BE2C (cell line): ENCODE measurements around the gene TRIM13.

ENCODE experiments used
- DNase-seq: peaks from one replicate; pipeline ENCODE4 v3.0.0-alpha.2; 2020
- H3K27me3 ChIP-seq: fragments of 250-450 bp; sonication (Bioruptor Pico); 2 replicates; pipeline ENCODE4 v1.5.1; 2020; ENCODE audit warnings: mild to moderate bottlenecking
- H3K36me3 ChIP-seq: fragments of 250-450 bp; sonication (Bioruptor Pico); 2 replicates; pipeline ENCODE4 v1.5.1; 2020; ENCODE audit warnings: mild to moderate bottlenecking
- H3K4me1 ChIP-seq: fragments of 250-450 bp; sonication (Bioruptor Pico); 2 replicates; pipeline ENCODE4 v1.5.1; 2020
- H3K4me3 ChIP-seq: 2 replicates; pipeline ENCODE4 v1.5.1; 2011; ENCODE audit warnings: low read depth, low read length
- H3K9me3 ChIP-seq: fragments of 250-450 bp; sonication (Bioruptor Pico); 2 replicates; pipeline ENCODE4 v1.5.1; 2020
- CTCF ChIP-seq: IDR thresholded peaks from 2 replicates; pipeline ENCODE4 v1.5.1; 2012; ENCODE audit warnings: mild to moderate bottlenecking, low read depth, low read length

The TRIM13 gene

GRCh38 chr13:50016444-50016843 lies 19.6 kb downstream of the TRIM13 start:
- Histone ChIP-seq H3K4me1 (no peaks in the 10 kb centered on the region), H3K4me3 (no peak overlapping the region), H3K36me3 (peaks cover 23% of the 10 kb centered on the region), H3K27me3 (no peaks in the 10 kb centered on the region), H3K9me3 (no peaks in the 10 kb centered on the region)
- no peak for TF ChIP-seq CTCF
- DNase-seq = no peak

- DNase-seq = no peak
- no peaks in the 10 kb centered on the region for H3K9me3 ChIP-seq
- peaks cover 16% of the 10 kb centered on the region for H3K36me3 ChIP-seq
- no peak overlapping the region for H3K4me3 ChIP-seq
- H3K4me1 ChIP-seq = no peaks in the 10 kb centered on the region
- H3K27me3 ChIP-seq = no peaks in the 10 kb centered on the region
- TF ChIP-seq CTCF = no peak
Observed at GRCh38 chr13:50017819-50018218, 21.0 kb downstream of the TRIM13 start.

- Histone ChIP-seq H3K36me3 (peaks cover 6% of the 10 kb centered on the region), H3K27me3 (no peaks in the 10 kb centered on the region), H3K4me1 (no peaks in the 10 kb centered on the region), H3K4me3 (no peak overlapping the region), H3K9me3 (no peaks in the 10 kb centered on the region)
- no peak for DNase-seq
- TF ChIP-seq CTCF = no peak
Observed at GRCh38 chr13:50025436-50025835, 28.6 kb downstream of the TRIM13 start.

- Histone ChIP-seq H3K4me1 (no peaks in the 10 kb centered on the region), H3K27me3 (no peaks in the 10 kb centered on the region), H3K9me3 (no peaks in the 10 kb centered on the region), H3K36me3 (peaks cover 3% of the 10 kb centered on the region; the same call in 1 of the 2 replicates), H3K4me3 (no peak overlapping the region)
- DNase-seq = no peak
- no peak for TF ChIP-seq CTCF
Observed at GRCh38 chr13:50026788-50027473, 30.1 kb downstream of the TRIM13 start.

GRCh38 chr13:50030315-50030714 lies 33.5 kb downstream of the TRIM13 start:
- no peak for DNase-seq
- H3K27me3 ChIP-seq = no peaks in the 10 kb centered on the region
- no peak overlapping the region for H3K4me3 ChIP-seq
- no peaks in the 10 kb centered on the region for H3K4me1 ChIP-seq
- no peaks in the 10 kb centered on the region for H3K36me3 ChIP-seq
- no peak for TF ChIP-seq CTCF
- no peaks in the 10 kb centered on the region for H3K9me3 ChIP-seq

- H3K9me3 ChIP-seq = no peaks in the 10 kb centered on the region
- H3K27me3 ChIP-seq = no peaks in the 10 kb centered on the region
- no peak for TF ChIP-seq CTCF
- no peaks in the 10 kb centered on the region for H3K4me1 ChIP-seq
- H3K4me3 ChIP-seq = no peak overlapping the region
- no peaks in the 10 kb centered on the region for H3K36me3 ChIP-seq
- no peak for DNase-seq
Observed at GRCh38 chr13:50033725-50034124, 36.9 kb downstream of the TRIM13 start.
